T1000 (cell line): ENCODE data around the gene RPS3.

Source experiments
- DNase-seq: peaks from one replicate; lab custom pipeline; 2025; ENCODE audit warnings: mixed read lengths; lab: John Stamatoyannopoulos, UW

The RPS3 gene

DNA sequence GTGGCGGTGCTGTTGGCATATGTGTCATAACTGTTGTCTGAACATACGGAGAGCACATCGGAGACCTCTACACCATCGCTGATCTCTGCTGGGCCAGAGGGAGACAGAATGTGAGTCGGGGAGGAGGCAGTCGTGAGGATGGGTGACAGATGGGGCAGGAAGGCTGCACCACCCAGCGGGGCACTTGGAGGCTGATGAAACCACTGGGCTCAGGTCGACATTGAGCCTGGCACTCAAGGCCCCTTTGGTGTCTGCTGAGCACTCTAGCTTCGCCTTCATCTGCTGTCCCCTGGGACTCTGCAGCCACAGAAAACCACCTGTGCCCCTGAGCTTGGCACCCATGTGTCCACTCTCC is 36.2 kb downstream of the RPS3 start:
- no peak for DNase-seq

DNA sequence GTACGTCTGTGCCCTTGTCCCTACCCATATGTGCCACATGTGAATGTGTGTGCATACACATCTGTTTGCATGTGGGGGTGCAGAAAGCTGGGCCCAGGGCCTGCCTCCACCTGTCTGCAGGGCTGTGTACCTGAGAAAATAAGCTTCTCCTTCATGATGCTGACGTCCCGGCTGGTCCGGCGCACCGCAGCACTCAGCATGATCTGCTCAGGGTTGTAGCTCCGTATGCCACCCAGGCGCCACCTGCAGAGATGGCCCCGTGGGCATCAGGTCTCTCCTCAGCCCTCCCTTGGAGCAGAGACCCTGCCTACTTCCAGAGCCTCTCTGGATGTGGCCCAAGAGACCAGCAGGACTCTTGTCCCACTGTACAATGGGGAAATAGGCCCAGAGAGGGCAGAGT is 37.5 kb downstream of the RPS3 start:
- DNase-seq, result no peak

DNA sequence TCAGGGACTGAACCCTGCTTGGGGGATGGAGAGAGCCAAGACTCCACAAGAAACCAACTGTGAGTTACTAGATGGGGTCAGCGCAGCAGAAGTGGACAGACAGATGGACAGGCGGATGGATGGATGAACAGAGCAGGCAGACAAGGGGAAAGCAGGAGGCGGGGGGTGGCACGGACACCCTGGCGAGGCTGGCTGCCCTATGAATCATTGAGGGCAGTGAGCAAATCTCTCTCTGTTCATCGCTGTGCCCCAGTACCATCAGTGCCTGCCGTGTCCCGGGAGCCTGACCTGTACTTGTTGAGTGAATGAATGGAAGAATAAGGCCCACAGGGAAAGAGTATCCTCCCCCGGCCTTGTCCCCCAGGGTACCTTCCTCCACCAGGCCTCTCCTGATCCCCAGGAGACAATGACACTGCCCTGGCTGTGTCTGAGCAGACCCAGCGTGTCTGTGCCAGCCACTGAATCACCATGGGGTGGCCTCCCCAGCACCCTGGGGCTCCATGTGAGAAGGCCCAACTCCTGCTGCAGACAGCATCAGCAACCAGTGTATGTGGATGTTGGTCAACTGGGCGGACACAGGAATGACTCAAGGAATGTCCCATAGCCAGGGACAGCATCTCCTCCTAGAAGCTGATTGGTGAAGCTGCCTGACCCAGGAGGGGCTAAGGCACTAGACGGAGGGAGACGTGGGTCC is 38.8 kb downstream of the RPS3 start:
- no peak for DNase-seq

DNA sequence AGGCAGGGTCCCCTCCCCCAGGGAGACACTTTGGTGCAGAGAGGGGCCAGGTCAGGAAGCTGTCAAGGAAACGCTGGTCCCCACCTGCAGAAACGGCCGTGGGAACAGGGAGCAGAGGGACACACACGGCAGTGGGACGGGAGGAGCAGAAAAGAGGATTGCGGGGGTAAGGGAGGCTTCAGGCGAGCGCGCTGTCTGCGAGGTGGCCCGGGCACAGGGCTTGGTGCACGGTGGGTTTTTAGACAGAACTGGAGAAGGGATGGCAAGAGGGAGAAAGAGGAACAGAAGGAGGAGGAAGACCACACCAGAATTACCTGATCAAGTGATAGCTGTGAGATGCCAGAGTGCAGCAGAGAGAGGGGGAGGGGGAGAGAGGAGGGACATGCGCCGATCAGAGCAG is 39.7 kb downstream of the RPS3 start:
- no peak for DNase-seq

DNA sequence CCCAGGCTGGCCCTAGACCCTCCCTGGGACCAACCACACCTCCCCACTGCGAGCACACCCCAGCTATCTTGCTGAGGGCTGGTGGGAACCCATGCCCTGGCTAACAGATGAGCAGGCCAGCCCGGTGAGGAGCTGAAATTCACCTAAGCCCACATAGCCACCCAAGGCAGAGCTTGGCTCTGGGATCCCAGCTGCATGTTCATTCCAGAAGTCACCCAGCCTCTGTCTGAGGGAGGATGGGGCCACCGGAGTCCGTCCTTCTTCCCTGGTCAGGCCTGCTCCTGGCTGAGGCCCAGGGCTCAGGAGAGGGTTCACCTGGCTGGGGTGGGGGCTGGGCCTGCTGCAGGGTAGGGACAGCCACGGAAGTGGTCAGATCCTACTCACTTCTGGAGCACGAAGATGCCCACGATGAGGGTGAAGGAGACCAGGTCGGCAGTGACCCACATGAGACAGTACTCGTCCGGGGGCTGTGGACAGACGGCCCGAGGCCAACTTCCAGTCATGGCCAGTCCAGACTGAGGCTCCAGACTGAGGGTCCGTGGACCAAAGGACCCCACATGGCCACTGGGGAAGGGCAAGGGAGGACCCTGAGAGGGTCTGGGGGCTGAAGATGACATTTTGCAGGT is 40.3 kb downstream of the RPS3 start:
- DNase-seq, result no peak

DNA sequence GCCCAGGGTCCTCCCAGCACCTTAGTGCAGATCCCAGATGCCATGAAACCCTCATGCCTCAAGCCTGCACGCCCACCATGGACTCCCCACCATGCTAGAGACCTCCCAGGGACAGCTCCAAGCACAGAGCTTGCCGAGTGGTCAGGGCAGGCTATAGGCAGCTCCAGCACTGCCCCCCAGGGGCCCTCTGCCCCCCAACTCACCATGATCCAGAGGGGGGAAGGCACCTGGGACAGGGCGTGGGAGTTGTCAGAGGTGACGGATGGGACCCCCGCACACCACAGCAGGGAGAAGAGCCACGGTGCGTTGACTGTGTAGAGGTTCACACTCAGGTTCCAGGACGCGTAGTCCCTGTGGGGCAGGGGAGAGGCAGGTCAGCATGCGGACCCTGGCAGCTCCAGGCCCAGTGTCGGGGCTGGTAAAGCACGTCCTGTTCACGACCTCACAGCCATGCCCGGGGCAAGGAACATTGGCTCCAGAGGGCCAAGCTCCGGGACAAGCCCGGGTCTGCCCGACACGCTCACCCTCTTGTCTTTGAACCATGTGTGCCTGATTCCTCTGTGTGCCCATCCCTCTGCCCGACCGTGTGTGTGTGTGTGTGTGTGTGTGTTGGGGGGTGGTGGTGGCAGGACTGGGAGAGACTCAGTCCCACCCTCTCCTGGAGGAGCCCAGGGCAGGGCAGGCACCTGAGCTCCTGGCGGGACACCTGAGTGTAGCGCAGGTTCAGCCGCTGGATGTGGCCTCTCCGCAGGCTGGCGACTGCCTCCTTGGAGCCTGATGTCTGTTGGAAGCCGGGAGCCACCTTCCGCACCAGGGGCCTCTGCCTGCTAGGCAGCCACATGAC is 41.9 kb downstream of the RPS3 start:
- no peak for DNase-seq

DNA sequence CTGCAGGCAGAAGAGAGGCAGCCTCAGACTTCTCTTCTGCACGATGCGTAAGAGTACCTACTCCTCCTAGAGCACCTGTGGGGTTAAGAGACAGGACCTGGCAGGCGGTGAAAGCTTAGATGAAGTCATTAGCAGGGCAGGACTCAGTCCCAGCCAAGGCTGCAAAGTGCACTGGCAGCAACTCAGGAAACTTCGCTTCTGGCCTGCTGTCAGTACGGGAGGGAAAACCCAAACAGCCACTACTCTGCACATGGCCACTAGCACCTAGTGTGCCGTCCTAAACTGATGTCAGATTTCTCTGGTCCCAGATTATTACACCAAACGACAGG is 42.5 kb downstream of the RPS3 start:
- DNase-seq, result no peak

DNA sequence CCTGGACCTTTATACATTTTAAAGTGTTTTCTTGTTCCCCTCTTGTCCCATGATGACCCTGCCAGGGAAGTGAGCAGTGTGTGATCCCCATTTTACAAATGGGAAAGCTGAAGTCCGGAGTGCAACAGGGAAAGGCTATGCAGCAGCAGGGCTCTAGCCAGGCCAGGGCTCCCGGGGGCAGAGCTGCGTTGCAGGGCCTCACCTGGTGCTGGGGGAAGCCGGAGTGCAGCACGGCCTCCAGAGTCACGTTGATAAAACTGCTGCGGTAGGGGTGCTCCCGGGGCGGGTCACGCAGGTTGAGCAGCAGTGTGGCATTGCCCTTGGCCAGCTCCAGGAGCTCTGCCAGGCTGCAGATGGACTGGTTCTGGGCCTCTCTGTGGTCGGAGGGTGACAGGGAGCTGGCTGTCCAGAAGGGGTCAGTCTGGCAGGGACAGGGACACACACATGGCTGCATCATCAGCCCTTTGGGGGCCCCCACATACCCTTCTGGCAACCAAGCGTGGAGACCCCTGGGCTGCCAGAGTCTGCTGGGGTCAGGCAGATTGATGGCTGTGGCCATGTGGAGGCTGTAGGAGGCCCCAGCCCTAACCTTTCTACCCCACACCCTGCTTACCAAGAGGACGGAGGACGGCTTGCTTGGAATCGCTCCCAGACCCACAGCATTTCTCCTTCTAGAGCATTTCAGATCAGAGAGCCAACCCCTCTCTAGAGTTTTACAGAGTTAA is 43.0 kb downstream of the RPS3 start:
- DNase-seq, result no peak

DNA sequence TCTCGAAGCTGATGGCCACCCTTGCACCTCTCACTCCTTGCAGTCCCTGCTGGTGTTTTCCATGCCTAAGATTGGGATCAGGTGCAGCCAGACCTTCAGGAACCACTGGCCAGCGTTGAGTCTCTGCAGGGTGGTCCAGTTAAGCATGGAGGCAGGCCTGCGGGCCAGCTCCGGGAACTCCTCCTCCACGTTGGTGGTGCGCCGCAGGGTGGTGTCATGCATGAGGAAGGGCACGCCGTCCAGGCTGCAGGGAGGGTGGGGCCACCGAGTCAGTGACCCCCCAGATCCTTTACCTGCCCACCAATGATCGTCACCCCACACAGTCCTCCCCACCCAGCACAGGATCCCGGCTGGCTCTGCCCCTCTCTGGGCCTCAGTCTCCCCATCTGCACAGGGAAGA is 43.7 kb downstream of the RPS3 start:
- DNase-seq, result no peak

DNA sequence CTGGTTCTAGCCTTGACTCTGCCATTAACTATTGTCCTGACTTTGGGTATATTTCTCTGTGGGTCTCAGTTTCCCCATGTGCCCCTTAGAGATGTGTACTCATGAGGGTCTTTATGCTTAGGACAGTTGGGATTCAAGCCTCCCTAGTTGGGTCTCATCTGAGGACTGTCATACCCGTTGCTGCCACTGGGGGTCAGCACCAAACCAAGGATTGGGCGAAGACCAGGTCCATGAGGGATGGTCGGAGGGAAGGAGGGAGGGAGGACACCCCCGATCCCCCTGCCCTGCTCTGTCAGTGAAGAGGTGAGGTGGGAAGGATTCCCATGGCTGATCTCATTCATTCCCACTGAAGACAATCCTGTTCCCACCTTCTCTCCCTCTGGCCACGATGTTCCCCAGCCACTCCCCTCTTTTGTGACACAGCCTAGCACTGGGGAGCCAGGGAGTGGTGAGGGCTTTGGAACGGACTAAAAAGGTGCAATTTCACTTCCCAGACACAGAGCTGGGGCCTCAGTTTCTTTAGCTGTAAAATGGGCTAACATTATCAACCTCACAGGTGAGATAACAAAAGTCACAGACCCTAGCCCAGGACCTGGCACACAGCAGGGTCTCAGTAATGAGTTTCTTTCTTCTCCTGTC is 46.1 kb downstream of the RPS3 start:
- peak; percentile 21 for DNase-seq

DNA sequence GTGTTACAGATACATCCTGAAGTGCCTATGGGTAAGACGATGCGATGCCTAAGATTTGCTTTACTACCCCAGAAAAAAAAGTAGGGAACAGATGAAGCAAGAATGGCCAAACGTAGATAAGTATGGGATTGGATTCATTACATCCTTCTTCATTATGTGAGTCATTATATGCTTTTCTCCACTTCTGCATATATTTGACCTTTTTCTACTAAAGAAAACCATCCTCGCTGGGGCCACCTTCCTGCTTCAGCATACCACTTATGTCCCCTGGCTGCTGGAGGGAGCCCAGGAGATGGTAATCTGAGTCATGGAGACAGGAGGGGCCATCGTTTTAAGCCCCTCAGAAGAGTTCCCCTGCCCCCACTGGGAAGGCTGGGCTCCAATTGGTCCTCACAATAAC is 48.1 kb downstream of the RPS3 start:
- DNase-seq, result no peak

DNA sequence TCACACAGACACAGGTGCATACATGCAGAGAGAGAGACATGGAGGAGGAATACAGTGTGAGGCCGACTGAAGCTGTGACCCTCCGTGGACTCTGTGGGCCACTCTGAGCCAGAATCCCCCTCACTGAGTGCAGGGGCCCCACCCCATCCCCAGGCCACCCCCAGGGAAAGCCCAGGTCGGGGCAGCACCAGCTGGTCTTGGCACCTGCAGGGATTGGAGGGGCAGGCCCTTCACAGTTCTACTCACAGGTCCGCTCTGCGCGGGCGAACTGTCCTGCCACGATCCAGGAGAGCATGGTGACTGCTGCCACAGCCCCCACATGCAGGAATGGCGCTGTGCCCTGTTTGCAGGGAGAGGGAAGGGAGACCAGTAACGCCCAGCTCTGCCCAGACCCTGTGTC is 50.0 kb downstream of the RPS3 start:
- no peak for DNase-seq

DNA sequence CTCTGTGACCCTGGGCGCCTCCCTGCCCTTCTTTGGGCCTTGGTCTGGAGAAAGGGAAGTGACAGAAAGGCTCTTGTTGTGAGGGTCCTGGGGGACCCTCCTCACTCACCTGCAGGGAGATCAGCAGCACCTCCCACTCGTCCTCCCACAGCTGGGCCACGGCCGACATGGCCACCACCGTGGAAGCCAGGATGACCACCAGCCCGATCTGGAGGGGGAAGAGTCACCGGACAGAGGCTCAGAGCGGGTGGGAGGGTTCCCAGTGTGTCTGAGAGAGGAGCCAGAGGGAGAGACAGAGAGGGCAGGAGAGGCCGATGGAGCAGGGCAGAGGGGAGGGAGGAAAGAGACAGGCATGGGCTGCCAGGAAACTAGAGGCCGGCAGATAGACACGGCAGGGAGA is 50.5 kb downstream of the RPS3 start:
- DNase-seq, result no peak

DNA sequence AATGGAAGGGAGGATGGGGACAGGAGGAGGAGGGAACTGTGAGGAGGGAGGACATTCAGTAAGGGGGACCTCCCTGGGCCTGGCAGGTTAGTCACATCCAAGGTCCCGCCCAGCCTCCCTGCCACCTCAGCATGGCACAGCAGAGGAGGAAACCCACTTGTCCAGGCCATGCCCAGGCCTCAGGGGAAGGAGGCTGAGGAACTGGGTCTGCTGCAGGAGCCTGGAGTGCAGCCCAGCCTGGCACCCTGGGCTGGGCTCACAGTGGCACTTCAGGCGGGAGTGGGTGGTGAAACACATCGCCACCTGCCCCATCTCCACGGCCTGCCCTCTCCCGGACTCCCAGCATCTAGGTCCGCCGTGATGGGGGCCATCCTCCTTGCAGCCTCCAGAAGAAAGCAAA is 50.9 kb downstream of the RPS3 start:
- DNase-seq, result no peak

DNA sequence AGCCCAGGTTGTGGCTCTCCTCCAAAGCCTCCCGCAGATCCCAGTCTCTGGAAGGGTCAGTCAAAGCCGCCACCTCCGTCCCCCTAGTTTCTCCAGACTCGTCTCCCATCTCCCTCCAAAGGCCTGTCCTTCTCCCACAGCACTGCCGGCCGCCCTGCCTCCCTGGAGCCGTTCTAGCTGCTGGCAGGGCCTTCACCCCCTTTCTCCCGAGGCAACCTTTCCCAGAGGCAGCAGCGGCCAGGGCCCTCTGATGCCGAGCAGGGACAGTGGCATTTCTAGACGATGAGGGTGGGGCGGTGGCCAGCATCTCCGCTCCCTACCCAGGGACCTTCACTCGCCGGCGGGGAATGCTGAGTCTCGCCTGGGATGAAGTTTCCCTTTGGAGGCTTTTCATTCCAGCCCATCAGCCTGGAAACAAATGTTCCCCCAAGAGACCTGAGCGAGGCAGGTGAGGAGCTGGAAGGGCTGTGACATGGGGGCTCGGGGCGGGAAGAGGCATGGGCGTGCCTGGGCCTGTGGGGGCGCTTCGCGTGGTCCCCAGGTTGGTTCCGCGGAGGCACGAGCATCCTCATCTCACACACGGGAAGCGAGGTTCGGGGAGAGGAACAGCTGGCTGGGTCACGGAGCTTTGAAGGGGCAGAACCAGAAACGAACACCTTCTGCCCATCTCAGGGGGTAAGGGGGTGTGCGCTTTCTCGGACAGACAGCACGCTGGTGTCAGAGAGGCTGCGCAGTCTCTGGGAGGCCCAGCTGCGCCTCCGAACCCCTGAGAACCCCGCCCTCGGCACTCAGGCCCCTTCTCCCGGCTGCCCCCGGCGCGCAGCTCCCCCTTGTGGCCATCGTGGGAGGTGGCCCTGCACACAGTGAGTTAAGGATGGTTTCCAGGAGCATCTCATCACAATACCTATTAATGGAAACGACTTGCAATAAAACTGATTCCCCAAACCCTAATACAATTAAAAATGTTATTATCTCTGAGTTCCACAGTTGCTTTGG is 51.8 kb downstream of the RPS3 start:
- DNase-seq, result no peak

DNA sequence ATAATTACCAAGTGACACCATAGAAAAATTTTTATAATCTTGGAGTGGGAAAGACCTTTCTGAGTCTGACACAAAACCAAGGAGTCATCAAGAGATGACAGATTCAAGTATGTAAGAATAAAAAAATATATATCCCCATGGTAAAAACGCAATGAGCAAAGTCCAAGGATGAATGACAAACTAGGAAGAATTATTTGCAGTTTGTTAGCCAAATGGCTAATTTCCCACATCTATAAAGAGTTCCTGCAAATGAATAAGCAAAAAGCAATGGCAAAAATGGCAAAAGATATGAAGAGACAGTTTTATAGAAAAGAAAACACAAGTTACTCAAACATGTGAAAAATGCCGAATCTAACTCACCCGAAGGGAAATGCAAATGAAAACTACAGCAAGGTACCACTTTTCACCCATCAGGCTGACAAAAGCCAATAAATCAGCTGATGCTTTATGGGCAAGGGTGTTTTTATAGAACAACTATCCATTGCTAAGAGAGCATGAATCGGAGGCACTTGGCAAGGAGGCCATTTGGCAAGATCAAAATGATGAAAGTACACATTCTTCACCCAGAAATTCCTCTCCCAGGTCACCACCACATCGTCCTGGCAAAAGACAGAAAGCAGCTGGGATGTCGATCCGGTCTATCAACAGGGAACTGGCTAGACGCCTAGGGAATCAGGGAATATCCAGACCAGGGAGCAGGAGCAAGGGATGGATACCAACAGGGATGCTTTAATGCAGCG is 54.8 kb downstream of the RPS3 start:
- DNase-seq, result no peak

DNA sequence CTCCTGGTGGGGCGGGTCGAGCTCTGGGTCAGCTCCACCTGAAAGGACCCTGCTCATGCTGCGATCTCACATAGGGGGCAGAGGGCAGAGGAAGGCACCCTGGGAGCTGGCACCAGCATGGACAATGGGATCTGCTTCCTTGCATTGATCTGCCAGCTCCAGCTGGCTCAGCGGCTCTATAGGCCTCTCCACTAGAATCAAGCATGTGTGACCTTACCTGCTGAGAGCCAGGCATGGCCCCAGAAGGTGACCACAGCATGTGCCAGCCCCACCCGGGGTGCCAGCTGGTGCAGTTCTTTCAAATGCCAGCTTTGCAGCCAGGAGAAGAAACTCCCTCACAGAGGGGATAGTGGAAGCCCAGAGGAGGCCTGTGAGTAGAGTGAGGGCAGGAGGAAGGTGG is 55.7 kb downstream of the RPS3 start:
- DNase-seq, result no peak
